Stimulated activated naive CD8-positive, alpha-beta T cell treated with anti-CD3 and anti-CD28 coated beads, Interleukin-15, amount 100 ng/mL, for 72 hours (primary cell): ENCODE data around the gene GXYLT2.

Experiments used
- ATAC-seq: fragments of 150-1000 bp; cut with Tn5 transposase; 2 replicates; pipeline ENCODE4 v1.10.0; 2021; ENCODE audit warnings: mild to moderate bottlenecking, moderate library complexity
- DNase-seq, 2 donors: peaks; one replicate each; pipeline ENCODE4 v3.0.0; 2021 to 2022
- H3K27ac Mint-ChIP-seq, 2 donors: one replicate each; pipeline ENCODE4 v1.8.0; 2022; ENCODE audit warnings: mild to moderate bottlenecking in 2 of 2, mixed read lengths in 2 of 2, moderate library complexity in 2 of 2
- H3K27me3 Mint-ChIP-seq: one replicate; pipeline ENCODE4 v1.8.0; 2022; ENCODE audit warnings: mixed read lengths
- H3K4me1 Mint-ChIP-seq: one replicate; pipeline ENCODE4 v1.8.0; 2022; ENCODE audit warnings: mild to moderate bottlenecking, mixed read lengths
- H3K4me3 Mint-ChIP-seq, 2 donors: one replicate each; pipeline ENCODE4 v1.8.0; 2022; ENCODE audit warnings: mild to moderate bottlenecking in 2 of 2, mixed read lengths in 2 of 2, moderate library complexity in 1 of 2
- H3K9me3 Mint-ChIP-seq, 2 donors: one replicate each; pipeline ENCODE4 v1.8.0; 2022; ENCODE audit warnings: mixed read lengths in 2 of 2

GXYLT2 gene

GRCh38 chr3:72889310-72890165 is 1.7 kb downstream of the GXYLT2 start:
- ATAC-seq (no peak), DNase-seq (no peak)
- peaks cover 32% of the 10 kb centered on the region for H3K4me1 Mint-ChIP-seq
- peaks cover 87% of the 10 kb centered on the region for H3K27me3 Mint-ChIP-seq
- H3K27ac Mint-ChIP-seq: no peak overlapping the region
- no peaks in the 10 kb centered on the region for H3K9me3 Mint-ChIP-seq
- H3K4me3 Mint-ChIP-seq: peak overlapping the region in 1 of 2 donors; percentile 39

GRCh38 chr3:72890166-72890925 is 2.5 kb downstream of the GXYLT2 start:
- peaks cover 79% of the 10 kb centered on the region for H3K27me3 Mint-ChIP-seq
- no peak overlapping the region for H3K27ac Mint-ChIP-seq
- no peak overlapping the region for H3K4me3 Mint-ChIP-seq
- no peaks in the 10 kb centered on the region for H3K9me3 Mint-ChIP-seq
- H3K4me1 Mint-ChIP-seq: peaks cover 32% of the 10 kb centered on the region
- DNase-seq (no peak), ATAC-seq (no peak)

- peaks cover 70% of the 10 kb centered on the region for H3K27me3 Mint-ChIP-seq
- peaks cover 32% of the 10 kb centered on the region for H3K4me1 Mint-ChIP-seq
- no peak for ATAC-seq
- no peaks in the 10 kb centered on the region for H3K9me3 Mint-ChIP-seq
- no peak for DNase-seq
- no peak overlapping the region for H3K4me3 Mint-ChIP-seq
- no peak overlapping the region for H3K27ac Mint-ChIP-seq
Observed at GRCh38 chr3:72891053-72891855, 3.4 kb downstream of the GXYLT2 start.

- no peak for ATAC-seq
Observed at GRCh38 chr3:72892081-72892775, 4.4 kb downstream of the GXYLT2 start.

GRCh38 chr3:72892870-72893269 is 5.0 kb downstream of the GXYLT2 start:
- ATAC-seq: no peak
- Mint-ChIP-seq H3K27me3 (peaks cover 54% of the 10 kb centered on the region), H3K9me3 (no peaks in the 10 kb centered on the region), H3K27ac (no peak overlapping the region), H3K4me1 (peaks cover 19% of the 10 kb centered on the region), H3K4me3 (no peak overlapping the region)
- no peak for DNase-seq

More at GRCh38 chr3:72892081-72892775, 4.4 kb downstream of the GXYLT2 start:
- no peak overlapping the region for H3K27ac Mint-ChIP-seq
- H3K4me1 Mint-ChIP-seq: peaks cover 26% of the 10 kb centered on the region
- no peak overlapping the region for H3K4me3 Mint-ChIP-seq
- peaks cover 60% of the 10 kb centered on the region for H3K27me3 Mint-ChIP-seq
- no peak for DNase-seq
- H3K9me3 Mint-ChIP-seq: no peaks in the 10 kb centered on the region

GRCh38 chr3:72894976-72895552 is 7.2 kb downstream of the GXYLT2 start:
- H3K4me1 Mint-ChIP-seq: peaks cover 7% of the 10 kb centered on the region
- H3K9me3 Mint-ChIP-seq: no peaks in the 10 kb centered on the region
- H3K4me3 Mint-ChIP-seq: no peak overlapping the region
- ATAC-seq (no peak), DNase-seq (no peak)
- H3K27me3 Mint-ChIP-seq: peaks cover 37% of the 10 kb centered on the region
- H3K27ac Mint-ChIP-seq: no peak overlapping the region

- DNase-seq (no peak), ATAC-seq (no peak)
- peaks cover 16% of the 10 kb centered on the region for H3K27me3 Mint-ChIP-seq
Observed at GRCh38 chr3:72896996-72897757, 9.3 kb downstream of the GXYLT2 start.

GRCh38 chr3:72897758-72898007 is 9.8 kb downstream of the GXYLT2 start:
- no peaks in the 10 kb centered on the region for H3K9me3 Mint-ChIP-seq
- H3K27me3 Mint-ChIP-seq: peaks cover 10% of the 10 kb centered on the region
- H3K4me3 Mint-ChIP-seq: no peak overlapping the region
- H3K27ac Mint-ChIP-seq: no peak overlapping the region
- peaks cover 7% of the 10 kb centered on the region for H3K4me1 Mint-ChIP-seq
- DNase-seq: no peak
- ATAC-seq: no peak

More at GRCh38 chr3:72896996-72897757, 9.3 kb downstream of the GXYLT2 start:
- Mint-ChIP-seq H3K4me1 (peaks cover 7% of the 10 kb centered on the region), H3K9me3 (no peaks in the 10 kb centered on the region), H3K27ac (no peak overlapping the region), H3K4me3 (no peak overlapping the region)

- no peak for ATAC-seq
- H3K27ac Mint-ChIP-seq: no peak overlapping the region
Observed at GRCh38 chr3:72899349-72899765, 11.5 kb downstream of the GXYLT2 start.

GRCh38 chr3:72900048-72900447 is 12.2 kb downstream of the GXYLT2 start:
- no peak for DNase-seq
- H3K27ac Mint-ChIP-seq: no peak overlapping the region
- no peak overlapping the region for H3K4me3 Mint-ChIP-seq
- H3K9me3 Mint-ChIP-seq: no peaks in the 10 kb centered on the region
- H3K27me3 Mint-ChIP-seq: no peaks in the 10 kb centered on the region
- no peak for ATAC-seq
- no peaks in the 10 kb centered on the region for H3K4me1 Mint-ChIP-seq

More at GRCh38 chr3:72899349-72899765, 11.5 kb downstream of the GXYLT2 start:
- no peak overlapping the region for H3K4me3 Mint-ChIP-seq
- no peak for DNase-seq
- no peaks in the 10 kb centered on the region for H3K27me3 Mint-ChIP-seq
- no peaks in the 10 kb centered on the region for H3K4me1 Mint-ChIP-seq
- H3K9me3 Mint-ChIP-seq: no peaks in the 10 kb centered on the region

GRCh38 chr3:72901840-72902239 is 14.0 kb downstream of the GXYLT2 start:
- no peak overlapping the region for H3K4me3 Mint-ChIP-seq
- DNase-seq: no peak
- H3K27me3 Mint-ChIP-seq: no peaks in the 10 kb centered on the region
- no peaks in the 10 kb centered on the region for H3K9me3 Mint-ChIP-seq
- no peak overlapping the region for H3K27ac Mint-ChIP-seq
- ATAC-seq: no peak
- H3K4me1 Mint-ChIP-seq: no peaks in the 10 kb centered on the region

GRCh38 chr3:72903004-72903403 is 15.2 kb downstream of the GXYLT2 start:
- H3K4me3 Mint-ChIP-seq: no peak overlapping the region
- DNase-seq: no peak
- no peaks in the 10 kb centered on the region for H3K27me3 Mint-ChIP-seq
- no peak overlapping the region for H3K27ac Mint-ChIP-seq
- no peaks in the 10 kb centered on the region for H3K9me3 Mint-ChIP-seq
- no peak for ATAC-seq
- no peaks in the 10 kb centered on the region for H3K4me1 Mint-ChIP-seq

GRCh38 chr3:72904163-72904562 is 16.3 kb downstream of the GXYLT2 start:
- Mint-ChIP-seq H3K4me1 (no peaks in the 10 kb centered on the region), H3K4me3 (no peak overlapping the region), H3K27me3 (no peaks in the 10 kb centered on the region), H3K27ac (no peak overlapping the region), H3K9me3 (no peaks in the 10 kb centered on the region)
- ATAC-seq (no peak), DNase-seq (no peak)

GRCh38 chr3:72906154-72906553 is 18.3 kb downstream of the GXYLT2 start:
- Mint-ChIP-seq H3K27me3 (no peaks in the 10 kb centered on the region), H3K4me3 (no peak overlapping the region), H3K27ac (no peak overlapping the region), H3K4me1 (no peaks in the 10 kb centered on the region), H3K9me3 (no peaks in the 10 kb centered on the region)
- no peak for DNase-seq
- ATAC-seq: no peak
